Activated CD4-positive, alpha-beta memory T cell treated with anti-CD3 and anti-CD28 coated beads for 36 hours (primary cell): ENCODE measurements around the gene RBM17. TPM values are rescaled to one million over a fixed set of nuclear protein-coding genes. Genes with fewer than 3 reads are reported as not detected.
"Not testable (repeated sequence)": the region's sequence is repeated elsewhere in the genome, so short reads cannot be mapped to it uniquely, and the experiment has no call there.

ENCODE experiments used
- CTCF ChIA-PET: fragments of 350-600 bp; sonication (Branson Sonifier 250); formaldehyde crosslinking; loops from one replicate; lab custom pipeline; 2021; ENCODE audit warnings: antibody characterized with exemption, inconsistent platforms; lab: Charles Lee
- POLR2A ChIA-PET: fragments of 350-600 bp; sonication (Branson Sonifier 250); formaldehyde crosslinking; loops from one replicate; lab custom pipeline; 2021; ENCODE audit warnings: antibody characterized with exemption; lab: Charles Lee
- DNase-seq: peaks from one replicate; pipeline ENCODE4 v3.0.0-alpha.2; 2020
- H3K27ac Mint-ChIP-seq: one replicate; pipeline ENCODE4 v1.8.0; 2021; ENCODE audit warnings: mixed read lengths
- H3K27me3 Mint-ChIP-seq: one replicate; pipeline ENCODE4 v1.8.0; 2021; ENCODE audit warnings: mixed read lengths
- H3K36me3 Mint-ChIP-seq: one replicate; pipeline ENCODE4 v1.8.0; 2021; ENCODE audit warnings: mixed read lengths
- H3K4me1 Mint-ChIP-seq: one replicate; pipeline ENCODE4 v1.8.0; 2021; ENCODE audit warnings: low read depth, mixed read lengths
- H3K4me3 Mint-ChIP-seq: one replicate; pipeline ENCODE4 v1.8.0; 2021; ENCODE audit warnings: mild to moderate bottlenecking, mixed read lengths
- H3K9me3 Mint-ChIP-seq: one replicate; pipeline ENCODE4 v1.8.0; 2021; ENCODE audit warnings: mixed read lengths
- intact Hi-C: fragments of 100-400 bp; cut with micrococcal nuclease; formaldehyde crosslinking; loops from one replicate; pipeline ENCODE4 v1.15.1; 2023
- total RNA-seq, 2 experiments: library from RNA; stranded (reverse); gene quantifications; one replicate each; pipeline ENCODE4 v1.2.3, GENCODE V29; 2021

Gene RBM17
- total RNA-seq, 2 experiments from 2014 or later, result 151 to 155 TPM

- intact Hi-C loops, result no loop called here
- no peak for DNase-seq
- Mint-ChIP-seq H3K27me3 (no peaks in the 10 kb centered on the region), H3K27ac (no peak overlapping the region), H3K4me3 (no peak overlapping the region), H3K4me1 (peaks cover 38% of the 10 kb centered on the region), H3K36me3 (peaks cover 41% of the 10 kb centered on the region), H3K9me3 (no peaks in the 10 kb centered on the region)
- ChIA-PET POLR2A (no interaction called here), CTCF (no interaction called here)
These were observed 9.3 kb downstream of the RBM17 start for GRCh38 chr10:6098156-6098555.

DNA sequence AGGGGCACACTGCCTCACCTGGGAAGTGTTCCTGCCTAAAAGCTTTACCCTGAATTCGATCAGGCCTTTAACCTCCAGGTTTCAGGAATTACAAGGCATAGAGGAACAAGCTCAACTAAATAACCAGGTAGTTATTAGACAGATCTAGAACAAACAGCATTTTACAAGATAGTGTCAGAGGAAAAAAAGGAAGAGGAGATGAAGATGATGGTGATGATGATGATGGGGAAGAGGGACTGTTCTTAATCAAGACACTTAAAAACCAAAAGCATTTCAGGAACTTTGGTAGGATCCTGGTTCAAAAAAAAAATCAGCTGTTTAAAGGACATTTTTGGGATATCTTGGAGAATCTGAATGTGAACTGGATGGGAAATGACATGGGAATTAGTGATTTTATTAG lies 11.5 kb downstream of the RBM17 start:
- Mint-ChIP-seq H3K27me3 (no peaks in the 10 kb centered on the region), H3K27ac (peak overlapping the region; percentile 3), H3K4me3 (no peak overlapping the region), H3K9me3 (no peaks in the 10 kb centered on the region), H3K4me1 (peaks cover 28% of the 10 kb centered on the region), H3K36me3 (peaks cover 49% of the 10 kb centered on the region)
- no peak for DNase-seq
- intact Hi-C loops, result loop anchor here (10.0 kb wide), 1 partner anchor 564 kb away; no protein-coding TSS in a partner anchor
- CTCF ChIA-PET, result interaction anchor here (0.7 to 1.2 kb wide), 3 partner anchors 10 to 302 kb away, joined by 3 read pairs; no protein-coding TSS in a partner anchor
- POLR2A ChIA-PET, result no interaction called here

DNA sequence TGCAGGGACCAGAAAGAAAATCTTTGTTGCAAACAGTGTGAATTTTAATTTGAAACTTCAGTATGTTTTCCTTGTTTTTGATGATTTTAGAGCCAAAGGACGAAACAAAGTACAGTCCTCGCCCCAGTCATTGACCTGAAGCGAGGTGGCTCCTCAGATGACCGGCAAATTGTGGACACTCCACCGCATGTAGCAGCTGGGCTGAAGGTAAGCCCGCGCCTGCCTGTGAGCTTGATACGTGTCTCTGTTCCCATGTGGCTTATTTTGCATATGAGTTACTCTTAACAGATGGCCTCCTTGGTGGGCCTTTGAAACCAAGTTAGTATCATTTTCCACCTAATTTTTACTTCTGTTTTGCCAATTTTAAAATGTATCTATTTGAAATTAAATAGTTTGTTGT lies 12.3 kb downstream of the RBM17 start:
- no peaks in the 10 kb centered on the region for H3K9me3 Mint-ChIP-seq
- H3K27ac Mint-ChIP-seq, result no peak overlapping the region
- POLR2A ChIA-PET, result no interaction called here
- DNase-seq, result no peak
- H3K27me3 Mint-ChIP-seq, result no peaks in the 10 kb centered on the region
- CTCF ChIA-PET, result interaction anchor here (0.7 to 1.2 kb wide), 3 partner anchors 10 to 301 kb away, joined by 3 read pairs; no protein-coding TSS in a partner anchor
- intact Hi-C loops, result loop anchor here (10.0 kb wide), 1 partner anchor 564 kb away; no protein-coding TSS in a partner anchor
- H3K4me3 Mint-ChIP-seq, result no peak overlapping the region
- H3K4me1 Mint-ChIP-seq, result peaks cover 19% of the 10 kb centered on the region
- peaks cover 53% of the 10 kb centered on the region for H3K36me3 Mint-ChIP-seq

DNA sequence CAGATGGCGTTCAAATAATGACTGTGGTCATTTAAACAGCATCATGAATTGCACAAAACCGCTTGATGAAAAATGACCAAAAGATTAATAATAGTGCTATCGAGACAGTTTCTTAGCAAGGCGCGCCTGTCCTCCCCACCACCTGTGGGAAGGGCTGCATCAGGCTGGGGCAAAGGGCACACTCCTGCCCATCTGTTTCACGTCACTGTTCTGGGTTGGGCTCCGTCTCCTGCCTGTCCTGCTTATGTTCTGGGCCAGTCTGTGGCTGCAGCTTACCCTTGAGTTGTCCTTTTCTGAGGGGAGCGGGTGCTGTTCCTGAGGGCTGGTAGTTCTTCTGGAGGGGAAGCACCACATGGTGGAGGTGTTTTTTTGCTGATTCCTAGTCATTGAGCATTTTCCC lies 13.3 kb downstream of the RBM17 start:
- H3K4me3 Mint-ChIP-seq, result no peak overlapping the region
- no peak for DNase-seq
- peaks cover 57% of the 10 kb centered on the region for H3K36me3 Mint-ChIP-seq
- no peak overlapping the region for H3K27ac Mint-ChIP-seq
- intact Hi-C loops, result loop anchor here (10.0 kb wide), 1 partner anchor 563 kb away; no protein-coding TSS in a partner anchor
- H3K4me1 Mint-ChIP-seq, result peaks cover 15% of the 10 kb centered on the region
- CTCF ChIA-PET, result no interaction called here
- H3K9me3 Mint-ChIP-seq, result no peaks in the 10 kb centered on the region
- no peaks in the 10 kb centered on the region for H3K27me3 Mint-ChIP-seq
- POLR2A ChIA-PET, result no interaction called here

GRCh38 chr10:6103591-6103990 lies 14.8 kb downstream of the RBM17 start:
- no peak for DNase-seq
- H3K4me1 Mint-ChIP-seq, result peaks cover 12% of the 10 kb centered on the region
- H3K36me3 Mint-ChIP-seq, result peaks cover 55% of the 10 kb centered on the region
- H3K27me3 Mint-ChIP-seq, result no peaks in the 10 kb centered on the region
- POLR2A ChIA-PET, result no interaction called here
- no peak overlapping the region for H3K4me3 Mint-ChIP-seq
- intact Hi-C loops, result loop anchor here (10.0 kb wide), 1 partner anchor 561 kb away; no protein-coding TSS in a partner anchor
- H3K27ac Mint-ChIP-seq, result no peak overlapping the region
- no peaks in the 10 kb centered on the region for H3K9me3 Mint-ChIP-seq
- CTCF ChIA-PET, result interaction anchor here (1.5 to 2.2 kb wide), 2 partner anchors 17 to 47 kb away, joined by 6 to 7 read pairs; no protein-coding TSS in a partner anchor

GRCh38 chr10:6107616-6108015 lies 18.8 kb downstream of the RBM17 start:
- CTCF ChIA-PET, result interaction anchor here (1.6 to 4.7 kb wide), 3 partner anchors 43 to 294 kb away, joined by 11 to 39 read pairs (median 13); partner anchors contain the start of gene PFKFB3
- H3K9me3 Mint-ChIP-seq, H3K4me3 Mint-ChIP-seq, H3K27ac Mint-ChIP-seq, H3K27me3 Mint-ChIP-seq, DNase-seq: not testable (repeated sequence)
- peaks cover 66% of the 10 kb centered on the region for H3K36me3 Mint-ChIP-seq
- POLR2A ChIA-PET, result interaction anchor here (1.0 to 1.6 kb wide), 2 partner anchors 29 to 95 kb away, joined by 3 to 4 read pairs; no protein-coding TSS in a partner anchor
- peaks cover 33% of the 10 kb centered on the region for H3K4me1 Mint-ChIP-seq
- intact Hi-C loops, result loop anchor here (2.0 to 10.0 kb wide), 2 partner anchors 93 to 557 kb away; no protein-coding TSS in a partner anchor

DNA sequence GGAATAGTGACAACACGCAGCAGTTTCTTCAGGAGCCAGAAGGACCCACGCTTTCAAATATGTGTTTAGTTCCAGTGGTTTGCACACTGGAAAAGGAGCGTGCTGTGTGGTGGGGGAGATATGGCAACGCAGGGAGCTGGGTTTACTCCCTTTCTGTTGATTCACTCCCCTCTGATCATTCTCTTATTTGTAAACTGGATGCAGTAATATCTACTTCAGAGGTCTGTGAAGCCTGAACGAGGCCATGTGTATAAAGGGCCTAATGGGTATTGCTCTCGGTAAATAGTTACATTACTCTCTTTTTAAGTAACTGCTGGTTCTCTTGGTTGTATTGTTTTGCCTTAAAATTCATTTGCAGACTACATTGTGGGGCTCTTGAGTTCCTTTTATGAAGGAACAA lies 19.2 kb downstream of the RBM17 start:
- Mint-ChIP-seq H3K4me1 (peaks cover 33% of the 10 kb centered on the region), H3K27me3 (no peaks in the 10 kb centered on the region), H3K4me3 (no peak overlapping the region), H3K9me3 (no peaks in the 10 kb centered on the region), H3K27ac (no peak overlapping the region), H3K36me3 (peaks cover 70% of the 10 kb centered on the region)
- CTCF ChIA-PET, result interaction anchor here (0.7 to 4.7 kb wide), 10 partner anchors 11 to 298 kb away, joined by 3 to 41 read pairs (median 8); partner anchors contain the start of gene PFKFB3
- intact Hi-C loops, result loop anchor here (2.0 to 10.0 kb wide), 2 partner anchors 93 to 557 kb away; no protein-coding TSS in a partner anchor
- DNase-seq, result no peak
- POLR2A ChIA-PET, result interaction anchor here (1.0 kb wide), 1 partner anchor 94 kb away, joined by 3 read pairs; no protein-coding TSS in a partner anchor

DNA sequence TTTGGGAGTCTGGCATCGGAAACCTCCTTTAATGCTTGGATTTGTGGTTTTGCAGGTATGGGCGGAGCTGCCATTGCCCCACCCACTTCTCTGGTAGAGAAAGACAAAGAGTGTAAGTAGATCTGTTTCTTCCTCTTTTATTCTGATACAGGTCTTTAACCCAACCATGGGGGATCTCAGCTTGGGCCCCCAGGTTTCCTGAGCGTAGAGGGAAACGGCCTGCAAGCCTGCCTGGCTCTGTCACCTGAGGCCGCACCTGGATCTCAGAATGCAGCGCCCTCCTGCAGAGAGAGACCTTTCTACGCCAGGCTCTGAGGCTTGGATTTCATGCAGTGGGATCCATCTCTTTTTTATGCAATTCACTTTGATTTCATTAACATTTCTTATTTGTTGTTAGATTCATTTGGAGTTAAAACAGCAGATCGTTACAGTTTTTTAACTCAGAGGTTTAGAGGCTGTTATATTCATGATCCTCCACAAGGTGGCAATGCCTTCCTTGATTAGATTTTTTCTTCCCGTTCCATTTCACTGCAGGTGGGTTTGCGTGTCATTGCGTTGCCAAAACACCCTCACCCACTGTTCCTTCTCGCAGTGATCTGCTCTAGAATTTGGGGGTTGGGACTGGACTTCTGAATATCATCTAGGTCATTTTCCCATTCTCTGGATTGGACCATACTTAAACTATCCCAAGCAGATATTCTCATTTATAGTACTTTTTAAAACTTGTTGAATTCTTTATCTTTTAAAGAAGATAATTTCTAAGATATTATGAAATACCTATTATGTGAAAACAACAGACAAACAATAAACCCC lies 20.0 kb downstream of the RBM17 start:
- H3K27me3 Mint-ChIP-seq, result no peaks in the 10 kb centered on the region
- DNase-seq, result peak; percentile 36
- ChIA-PET CTCF (interaction anchor here (0.7 to 4.7 kb wide), 12 partner anchors 12 to 298 kb away, joined by 3 to 41 read pairs (median 8); partner anchors contain the start of gene PFKFB3), POLR2A (interaction anchor here (0.5 to 1.0 kb wide), 2 partner anchors 93 to 297 kb away, joined by 3 read pairs; no protein-coding TSS in a partner anchor)
- peaks cover 36% of the 10 kb centered on the region for H3K4me1 Mint-ChIP-seq
- intact Hi-C loops, result loop anchor here (1.0 to 10.0 kb wide), 5 partner anchors 42 to 556 kb away; no protein-coding TSS in a partner anchor
- H3K4me3 Mint-ChIP-seq, result no peak overlapping the region
- H3K27ac Mint-ChIP-seq, result peak overlapping the region; percentile 76
- H3K36me3 Mint-ChIP-seq, result peaks cover 75% of the 10 kb centered on the region
- H3K9me3 Mint-ChIP-seq, result no peaks in the 10 kb centered on the region

- H3K4me1 Mint-ChIP-seq, result peaks cover 37% of the 10 kb centered on the region
These were observed 20.6 kb downstream of the RBM17 start for GRCh38 chr10:6109444-6109775.

GRCh38 chr10:6110136-6110535 lies 21.3 kb downstream of the RBM17 start:
- intact Hi-C loops, result no loop called here
- CTCF ChIA-PET, result interaction anchor here (0.8 to 4.7 kb wide), 9 partner anchors 12 to 296 kb away, joined by 4 to 41 read pairs (median 8); partner anchors contain the start of gene PFKFB3
- no peak overlapping the region for H3K4me3 Mint-ChIP-seq
- peaks cover 42% of the 10 kb centered on the region for H3K4me1 Mint-ChIP-seq
- DNase-seq, result no peak
- POLR2A ChIA-PET, result interaction anchor here (1.5 kb wide), 1 partner anchor 92 kb away, joined by 3 read pairs; no protein-coding TSS in a partner anchor
- H3K36me3 Mint-ChIP-seq, result peaks cover 79% of the 10 kb centered on the region
- no peaks in the 10 kb centered on the region for H3K27me3 Mint-ChIP-seq
- H3K9me3 Mint-ChIP-seq, result no peaks in the 10 kb centered on the region
- H3K27ac Mint-ChIP-seq, result peak overlapping the region; percentile 44

More at GRCh38 chr10:6109444-6109775, 20.6 kb downstream of the RBM17 start:
- no peaks in the 10 kb centered on the region for H3K27me3 Mint-ChIP-seq
- intact Hi-C loops, result loop anchor here (1.0 to 10.0 kb wide), 5 partner anchors 42 to 555 kb away; no protein-coding TSS in a partner anchor
- H3K9me3 Mint-ChIP-seq, result no peaks in the 10 kb centered on the region
- peaks cover 77% of the 10 kb centered on the region for H3K36me3 Mint-ChIP-seq
- POLR2A ChIA-PET, result interaction anchor here (1.5 kb wide), 1 partner anchor 93 kb away, joined by 3 read pairs; no protein-coding TSS in a partner anchor
- DNase-seq, result no peak
- peak overlapping the region; percentile 44 for H3K27ac Mint-ChIP-seq
- H3K4me3 Mint-ChIP-seq, result no peak overlapping the region
- CTCF ChIA-PET, result interaction anchor here (1.5 to 4.7 kb wide), 6 partner anchors 25 to 297 kb away, joined by 5 to 41 read pairs (median 12); partner anchors contain the start of gene PFKFB3

GRCh38 chr10:6112893-6113292 lies 24.1 kb downstream of the RBM17 start:
- H3K4me1 Mint-ChIP-seq, result peaks cover 49% of the 10 kb centered on the region
- CTCF ChIA-PET, result interaction anchor here (0.8 to 1.0 kb wide), 2 partner anchors 21 to 289 kb away, joined by 3 read pairs; no protein-coding TSS in a partner anchor
- H3K9me3 Mint-ChIP-seq, result no peaks in the 10 kb centered on the region
- H3K4me3 Mint-ChIP-seq, result no peak overlapping the region
- POLR2A ChIA-PET, result no interaction called here
- intact Hi-C loops, result no loop called here
- no peak for DNase-seq
- H3K27ac Mint-ChIP-seq, result no peak overlapping the region
- no peaks in the 10 kb centered on the region for H3K27me3 Mint-ChIP-seq
- H3K36me3 Mint-ChIP-seq, result peaks cover 76% of the 10 kb centered on the region
